Loucy (cell line): ENCODE measurements around the gene SMAP2.

ENCODE experiments used
- EZH2phosphoT487 ChIP-seq: fragments of 200-600 bp; IDR thresholded peaks from 2 replicates; pipeline ENCODE4 v1.6.1; 2018; ENCODE audit warnings: antibody characterized with exemption, mild to moderate bottlenecking, moderate library complexity, borderline replicate concordance
- TF ChIP-seq, protein P1 (sequence below): fragments of 200-600 bp; sonication (generic); conservative IDR thresholded peaks from 2 replicates; pipeline ENCODE4 v1.5.1; 2014; ENCODE audit warnings: mild to moderate bottlenecking, antibody characterized with exemption, low read length

DNA sequence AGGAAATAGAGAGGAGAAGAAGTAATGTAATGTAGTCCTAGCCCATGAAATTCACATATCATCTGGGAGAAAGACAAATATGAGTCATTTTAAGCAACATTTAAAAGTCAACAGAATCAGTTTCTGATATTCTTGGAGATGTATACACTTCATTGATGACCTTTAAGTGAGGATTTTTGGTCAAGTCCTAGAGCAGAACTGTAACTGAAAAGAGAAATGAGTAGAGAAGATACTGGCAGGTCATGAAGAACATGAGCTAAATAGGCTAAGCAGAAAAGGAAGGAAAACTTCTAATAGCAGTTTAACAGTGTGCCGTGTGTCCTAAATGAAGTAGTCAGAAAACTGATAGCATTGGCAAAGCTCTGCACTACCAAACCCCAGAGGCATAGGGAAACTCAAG is 81.3 kb downstream of the SMAP2 start:
- TF ChIP-seq, protein P1, sequence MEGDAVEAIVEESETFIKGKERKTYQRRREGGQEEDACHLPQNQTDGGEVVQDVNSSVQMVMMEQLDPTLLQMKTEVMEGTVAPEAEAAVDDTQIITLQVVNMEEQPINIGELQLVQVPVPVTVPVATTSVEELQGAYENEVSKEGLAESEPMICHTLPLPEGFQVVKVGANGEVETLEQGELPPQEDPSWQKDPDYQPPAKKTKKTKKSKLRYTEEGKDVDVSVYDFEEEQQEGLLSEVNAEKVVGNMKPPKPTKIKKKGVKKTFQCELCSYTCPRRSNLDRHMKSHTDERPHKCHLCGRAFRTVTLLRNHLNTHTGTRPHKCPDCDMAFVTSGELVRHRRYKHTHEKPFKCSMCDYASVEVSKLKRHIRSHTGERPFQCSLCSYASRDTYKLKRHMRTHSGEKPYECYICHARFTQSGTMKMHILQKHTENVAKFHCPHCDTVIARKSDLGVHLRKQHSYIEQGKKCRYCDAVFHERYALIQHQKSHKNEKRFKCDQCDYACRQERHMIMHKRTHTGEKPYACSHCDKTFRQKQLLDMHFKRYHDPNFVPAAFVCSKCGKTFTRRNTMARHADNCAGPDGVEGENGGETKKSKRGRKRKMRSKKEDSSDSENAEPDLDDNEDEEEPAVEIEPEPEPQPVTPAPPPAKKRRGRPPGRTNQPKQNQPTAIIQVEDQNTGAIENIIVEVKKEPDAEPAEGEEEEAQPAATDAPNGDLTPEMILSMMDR, result no peak
- TF ChIP-seq EZH2phosphoT487, result no peak
